Keratinocyte (primary cell): ENCODE measurements around the gene CBX8. TPM values are rescaled to one million over a fixed set of nuclear protein-coding genes. Genes with fewer than 3 reads are reported as not detected.
A peak's percentile ranks its signal among the peaks of the same experiment; 100 is the strongest.

Experiments used
- DNase-seq: peaks from one replicate; pipeline ENCODE4 v3.0.0-alpha.2; 2011; ENCODE audit warnings: low read depth, missing footprints, low spot score
- FAIRE-seq: peaks from 2 replicates; lab custom pipeline; 2011; peaks lifted over from hg19 to GRCh38; lab: Jason Lieb, UNC
- H2AFZ ChIP-seq: 2 replicates; pipeline ENCODE4 v1.6.0; 2012; ENCODE audit warnings: low read length, control low read depth, inconsistent platforms; ENCODE audit not compliant: control insufficient read depth
- H3K27ac ChIP-seq: 2 replicates; pipeline ENCODE4 v1.5.1; 2011; ENCODE audit warnings: low read length; ENCODE audit not compliant: control insufficient read depth, insufficient read depth
- H3K27me3 ChIP-seq: 3 replicates; pipeline ENCODE4 v1.6.0; 2011; ENCODE audit warnings: low read length; ENCODE audit not compliant: control insufficient read depth, insufficient read depth; ENCODE audit errors: extremely low read depth
- H3K36me3 ChIP-seq, 2 experiments: 2 replicates in 1 of 2; 3 replicates in 1 of 2; pipeline ENCODE4 v1.5.1; 2011; ENCODE audit warnings: low read length in 2 of 2, mild to moderate bottlenecking in 1 of 2; ENCODE audit not compliant: control insufficient read depth in 2 of 2, insufficient read depth in 2 of 2; ENCODE audit errors: extremely low read depth in 1 of 2
- H3K4me1 ChIP-seq: 3 replicates; pipeline ENCODE4 v1.5.1; 2011; ENCODE audit warnings: low read length; ENCODE audit not compliant: control insufficient read depth, insufficient read depth; ENCODE audit errors: extremely low read depth
- H3K4me2 ChIP-seq: 3 replicates; pipeline ENCODE4 v1.6.0; 2011; ENCODE audit warnings: low read depth, low read length; ENCODE audit not compliant: control insufficient read depth, insufficient read depth; ENCODE audit errors: extremely low read depth
- H3K4me3 ChIP-seq, 3 experiments: fragments of 200-600 bp in 1 of 3; sonication (generic) in 1 of 3; 2 replicates in 2 of 3; 3 replicates in 1 of 3; pipeline ENCODE4 v1.5.1; 2011 to 2016; ENCODE audit warnings: low read length in 3 of 3, mild to moderate bottlenecking in 3 of 3, control low read depth in 2 of 3, inconsistent platforms in 1 of 3, low read depth in 1 of 3, mixed read lengths in 1 of 3, mixed run types in 1 of 3, moderate library complexity in 1 of 3; ENCODE audit not compliant: control insufficient read depth in 2 of 3, insufficient read depth in 2 of 3; ENCODE audit errors: extremely low read depth in 1 of 3
- H3K79me2 ChIP-seq: 2 replicates; pipeline ENCODE4 v1.6.0; 2012; ENCODE audit warnings: low read length; ENCODE audit not compliant: control insufficient read depth, insufficient read depth
- H3K9ac ChIP-seq: 3 replicates; pipeline ENCODE4 v1.6.0; 2011; ENCODE audit warnings: low read length; ENCODE audit not compliant: control insufficient read depth, insufficient read depth; ENCODE audit errors: extremely low read depth
- H3K9me1 ChIP-seq: 3 replicates; pipeline ENCODE4 v1.6.0; 2011; ENCODE audit warnings: low read length; ENCODE audit not compliant: control insufficient read depth, insufficient read depth; ENCODE audit errors: extremely low read depth
- H3K9me3 ChIP-seq: 2 replicates; pipeline ENCODE4 v1.5.1; 2012; ENCODE audit warnings: low read depth, low read length; ENCODE audit not compliant: control insufficient read depth
- H4K20me1 ChIP-seq: 3 replicates; pipeline ENCODE4 v1.6.0; 2011; ENCODE audit warnings: low read length; ENCODE audit not compliant: control insufficient read depth, insufficient read depth; ENCODE audit errors: extremely low read depth
- EZH2 ChIP-seq: IDR thresholded peaks from one replicate; pipeline ENCODE4 v1.6.1; 2012; ENCODE audit warnings: inconsistent platforms, mild to moderate bottlenecking, low read length, moderate library complexity
- dilution Hi-C: fragments of 300-500 bp; cut with MboI; formaldehyde crosslinking; loops from one replicate; pipeline ENCODE4 v1.7.0; 2020; ENCODE audit warnings: low sequenced_read_pairs; ENCODE audit not compliant: extremely low pct_ligation_motif_present
- polyA plus RNA-seq, 5 experiments: library from polyadenylated mRNA; depleted of rRNA in 3 of 5; stranded (reverse) in 3 of 5; stranded (forward) in 1 of 5; unstranded in 1 of 5; fragments of >200 nt; gene quantifications; 1 replicate in 1 of 5; 2 replicates in 3 of 5; 3 replicates in 1 of 5; pipeline versions ENCODE4 v1.2.1 to v1.2.3, GENCODE V29; 2011 to 2012; ENCODE audit warnings: missing spikeins in 2 of 5, low read depth in 1 of 5, low replicate concordance in 1 of 5
- TF ChIP-seq, protein P1 (sequence below), 3 experiments: IDR thresholded peaks in 1 of 3; conservative IDR thresholded peaks in 1 of 3; optimal IDR thresholded peaks in 1 of 3; 2 replicates in 2 of 3; 3 replicates in 1 of 3; pipeline versions ENCODE3 to v1.5.1; 2011; ENCODE audit warnings: low read length in 3 of 3, mild to moderate bottlenecking in 3 of 3, moderate library complexity in 2 of 3, control low read depth in 1 of 3, inconsistent platforms in 1 of 3; ENCODE audit not compliant: insufficient read depth in 2 of 3; ENCODE audit errors: extremely low read depth in 1 of 3

Gene CBX8
- polyA plus RNA-seq, 1 donor (not counting 4 experiments of a cell fraction or from before 2014, with no cell fraction given), result 0.49 TPM

DNA sequence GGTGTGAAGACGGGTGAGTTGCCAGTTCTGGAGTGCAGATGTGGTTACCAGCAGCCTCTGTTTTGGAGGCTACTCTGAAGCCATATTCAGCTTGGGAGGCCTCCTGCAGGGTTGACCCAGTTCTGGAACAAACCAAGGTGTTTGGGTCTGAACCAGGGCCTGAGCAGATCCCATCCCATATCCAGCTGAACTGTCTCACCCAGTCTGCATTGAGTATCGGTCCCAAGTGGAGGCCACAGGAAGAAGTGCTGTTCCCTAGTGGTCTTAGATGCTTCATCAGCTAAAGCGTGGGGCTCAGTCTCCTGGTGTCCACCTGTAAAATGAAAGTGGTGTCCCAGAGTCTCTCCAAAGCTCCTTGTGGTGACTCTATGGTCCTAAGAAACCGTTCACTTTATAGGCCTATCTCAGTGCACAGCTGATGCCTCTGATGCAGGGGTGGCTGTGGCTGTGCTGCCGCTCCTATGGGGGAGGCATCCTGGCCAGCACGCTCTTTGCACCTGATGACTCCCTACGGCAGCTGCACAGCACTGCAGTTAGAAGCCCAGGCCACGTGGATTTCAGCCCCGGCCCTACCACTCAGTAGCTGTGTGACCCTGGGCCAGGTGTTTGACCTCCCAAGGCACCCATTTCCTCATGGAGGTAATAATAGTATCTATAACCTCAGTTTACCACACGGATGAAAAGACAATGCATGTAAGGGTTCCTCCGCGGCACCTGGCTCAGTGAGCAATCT lies 21.3 kb upstream of the CBX8 start:
- no peak overlapping the region for H3K4me2 ChIP-seq
- no peaks in the 10 kb centered on the region for H3K9me3 ChIP-seq
- H3K27me3 ChIP-seq, result peaks cover 75% of the 10 kb centered on the region
- H3K4me1 ChIP-seq, result peaks cover 5% of the 10 kb centered on the region
- no peak for TF ChIP-seq EZH2
- TF ChIP-seq, protein P1, sequence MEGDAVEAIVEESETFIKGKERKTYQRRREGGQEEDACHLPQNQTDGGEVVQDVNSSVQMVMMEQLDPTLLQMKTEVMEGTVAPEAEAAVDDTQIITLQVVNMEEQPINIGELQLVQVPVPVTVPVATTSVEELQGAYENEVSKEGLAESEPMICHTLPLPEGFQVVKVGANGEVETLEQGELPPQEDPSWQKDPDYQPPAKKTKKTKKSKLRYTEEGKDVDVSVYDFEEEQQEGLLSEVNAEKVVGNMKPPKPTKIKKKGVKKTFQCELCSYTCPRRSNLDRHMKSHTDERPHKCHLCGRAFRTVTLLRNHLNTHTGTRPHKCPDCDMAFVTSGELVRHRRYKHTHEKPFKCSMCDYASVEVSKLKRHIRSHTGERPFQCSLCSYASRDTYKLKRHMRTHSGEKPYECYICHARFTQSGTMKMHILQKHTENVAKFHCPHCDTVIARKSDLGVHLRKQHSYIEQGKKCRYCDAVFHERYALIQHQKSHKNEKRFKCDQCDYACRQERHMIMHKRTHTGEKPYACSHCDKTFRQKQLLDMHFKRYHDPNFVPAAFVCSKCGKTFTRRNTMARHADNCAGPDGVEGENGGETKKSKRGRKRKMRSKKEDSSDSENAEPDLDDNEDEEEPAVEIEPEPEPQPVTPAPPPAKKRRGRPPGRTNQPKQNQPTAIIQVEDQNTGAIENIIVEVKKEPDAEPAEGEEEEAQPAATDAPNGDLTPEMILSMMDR (optimal IDR thresholded peaks at IDR 0.05 in 1 of 3, IDR thresholded peaks at IDR 0.05 in 1 of 3, conservative IDR thresholded peaks at IDR 0.05 in 1 of 3; ENCODE audit: extremely low read depth in 1 of 3, insufficient read depth in 2 of 3, low read length in 3 of 3), result no peak
- H3K9me1 ChIP-seq, result no peaks in the 10 kb centered on the region
- FAIRE-seq (no peak), DNase-seq (no peak)
- H3K9ac ChIP-seq, result no peak overlapping the region
- H4K20me1 ChIP-seq, result peaks cover 2% of the 10 kb centered on the region
- H3K4me3 ChIP-seq, result no peak overlapping the region
- dilution Hi-C loops, result no loop called here
- H3K36me3 ChIP-seq, result no peaks in the 10 kb centered on the region
- H2AFZ ChIP-seq, result no peak overlapping the region
- H3K27ac ChIP-seq, result no peak overlapping the region
- H3K79me2 ChIP-seq, result no peaks in the 10 kb centered on the region

DNA sequence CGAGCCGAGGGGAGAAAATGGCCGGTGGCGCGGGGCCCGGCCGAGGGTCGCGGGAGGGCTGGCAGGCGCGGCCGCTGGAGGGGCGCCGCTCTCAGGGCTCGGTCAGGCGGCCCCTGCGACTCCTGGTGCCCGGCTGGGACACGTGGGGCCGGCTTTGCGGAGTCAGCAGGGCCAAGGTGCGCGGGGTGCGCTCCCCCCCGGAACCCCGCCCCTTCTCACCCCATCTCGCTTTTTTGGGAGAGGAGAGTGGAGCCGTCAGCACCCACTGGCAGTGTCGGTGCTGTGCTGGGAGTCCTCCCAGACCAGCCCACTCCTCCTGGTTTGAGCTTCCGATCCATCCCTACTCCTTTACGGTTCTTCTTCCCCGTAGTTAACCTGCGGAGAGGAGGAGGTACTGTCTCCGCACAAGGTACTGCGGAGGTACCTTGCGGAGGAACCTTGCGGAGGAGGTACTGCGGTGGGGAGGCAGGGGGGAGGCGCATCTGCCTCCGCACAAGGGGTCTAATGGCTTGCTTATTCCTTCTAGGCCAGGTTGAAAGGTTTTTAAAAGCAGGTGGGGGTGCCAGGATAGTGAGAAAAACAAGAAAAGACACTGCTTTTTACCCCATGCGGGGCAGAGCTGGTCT lies 19.1 kb upstream of the CBX8 start:
- TF ChIP-seq, protein P1 (optimal IDR thresholded peaks at IDR 0.05 in 1 of 3, IDR thresholded peaks at IDR 0.05 in 1 of 3, conservative IDR thresholded peaks at IDR 0.05 in 1 of 3; ENCODE audit: extremely low read depth in 1 of 3, insufficient read depth in 2 of 3, low read length in 3 of 3), result no peak
- peak; percentile 41 for TF ChIP-seq EZH2
- H3K9ac ChIP-seq, result no peak overlapping the region
- no peak overlapping the region for H2AFZ ChIP-seq
- H3K9me1 ChIP-seq, result no peaks in the 10 kb centered on the region
- H4K20me1 ChIP-seq, result peaks cover 2% of the 10 kb centered on the region
- no peaks in the 10 kb centered on the region for H3K36me3 ChIP-seq
- no peak for DNase-seq
- no peaks in the 10 kb centered on the region for H3K79me2 ChIP-seq
- peaks cover 88% of the 10 kb centered on the region for H3K27me3 ChIP-seq
- peaks cover 5% of the 10 kb centered on the region for H3K4me1 ChIP-seq
- no peak for FAIRE-seq
- H3K4me2 ChIP-seq, result no peak overlapping the region
- H3K27ac ChIP-seq, result no peak overlapping the region
- no peak overlapping the region for H3K4me3 ChIP-seq
- no peaks in the 10 kb centered on the region for H3K9me3 ChIP-seq
- dilution Hi-C loops, result no loop called here
